K562 (cell line): Measurements from ENCODE around the gene NDST4. TPM values are rescaled to one million over a fixed set of nuclear protein-coding genes. Genes with fewer than 3 reads are reported as not detected.

Experiments
- ATAC-seq: fragments of 200-7000 bp; cut with Tn5 transposase; 3 replicates; pipeline ENCODE4 v1.9.1; 2020; ENCODE audit warnings: moderate library complexity
- BruUV-seq: library from RNA; stranded (reverse); fragments of 400-500 nt; replicated peaks from 2 replicates; lab custom pipeline; 2021; lab: Mats Ljungman, UMichigan
- CTCF ChIA-PET: fragments of 300-600 bp; formaldehyde crosslinking; extraction: SDS; loops from one replicate; lab custom pipeline; 2021; ENCODE audit warnings: low intra/inter-chr PET ratio; lab: Yijun Ruan, JAX
- POLR2A ChIA-PET: fragments of 300-600, 350-650 bp; sonication (Branson Sonifier 250); formaldehyde crosslinking; extraction: SDS; loops from one replicate; lab custom pipeline; 2021; ENCODE audit warnings: antibody characterized with exemption, inconsistent platforms; lab: Yijun Ruan, JAX
- DNase-seq, 4 experiments: peaks; one replicate each; pipeline versions ENCODE4 v3.0.0 to v3.0.0-alpha.2; 2011 to 2018; ENCODE audit warnings: low spot score in 3 of 4, mixed read lengths in 3 of 4; ENCODE audit errors: extremely low read depth in 1 of 4
- FAIRE-seq: peaks from 2 replicates; lab custom pipeline; 2011; peaks lifted over from hg19 to GRCh38; lab: Jason Lieb, UNC
- H2AFZ ChIP-seq: 2 replicates; pipeline ENCODE4 v1.6.0; 2011; ENCODE audit warnings: low read depth, low read length, control low read depth, inconsistent platforms
- H3K27ac ChIP-seq: fragments of 200-600 bp; 3 replicates; pipeline ENCODE4 v1.8.0; 2011; ENCODE audit warnings: low read depth, mild to moderate bottlenecking, control low read depth, inconsistent platforms, low read length, moderate library complexity, mixed read lengths; ENCODE audit errors: extremely low read depth
- H3K27me3 ChIP-seq, 2 experiments: fragments of 300-600 bp in 1 of 2; 2 replicates in 1 of 2; 3 replicates in 1 of 2; pipeline versions ENCODE4 v1.6.0 to v1.8.0; 2011; ENCODE audit warnings: inconsistent platforms in 2 of 2, low read length in 2 of 2, mild to moderate bottlenecking in 1 of 2, mixed read lengths in 1 of 2, moderate library complexity in 1 of 2; ENCODE audit not compliant: control insufficient read depth in 2 of 2, insufficient read depth in 2 of 2
- H3K36me3 ChIP-seq: fragments of 300-600 bp; 3 replicates; pipeline ENCODE4 v1.8.0; 2011; ENCODE audit warnings: mild to moderate bottlenecking, low read length, inconsistent platforms; ENCODE audit not compliant: control insufficient read depth, insufficient read depth
- H3K4me1 ChIP-seq, 2 experiments: fragments of 200-600 bp in 1 of 2; replicated peaks in 1 of 2; 2 replicates in 1 of 2; 3 replicates in 1 of 2; pipeline versions ENCODE4 v1.5.1 to v1.8.0; 2011; ENCODE audit warnings: inconsistent platforms in 2 of 2, low read length in 2 of 2, mild to moderate bottlenecking in 1 of 2, mixed read lengths in 1 of 2, moderate library complexity in 1 of 2; ENCODE audit not compliant: control insufficient read depth in 2 of 2, insufficient read depth in 2 of 2
- H3K4me2 ChIP-seq: 2 replicates; pipeline ENCODE4 v1.6.1; 2011; ENCODE audit warnings: low read length, control low read depth, inconsistent platforms, mixed read lengths; ENCODE audit not compliant: insufficient read depth
- H3K4me3 ChIP-seq: fragments of 200-600 bp; sonication (generic), shearing (Covaris generic); 2 replicates; pipeline ENCODE4 v1.5.1; 2016; ENCODE audit warnings: control low read depth, inconsistent platforms
- H3K79me2 ChIP-seq: fragments of 200-600 bp; 3 replicates; pipeline ENCODE4 v1.8.0; 2011; ENCODE audit warnings: low read length, inconsistent platforms; ENCODE audit not compliant: control insufficient read depth, insufficient read depth
- H3K9ac ChIP-seq, 2 experiments: 2 replicates each; pipeline versions ENCODE4 v1.6.0 to v1.6.1; 2011; ENCODE audit warnings: low read depth in 2 of 2, low read length in 2 of 2, control low read depth in 1 of 2, inconsistent platforms in 1 of 2, mild to moderate bottlenecking in 1 of 2, mixed read lengths in 1 of 2; ENCODE audit not compliant: insufficient read depth in 1 of 2
- H3K9me1 ChIP-seq: one replicate; pipeline ENCODE4 v1.6.0; 2011; ENCODE audit warnings: inconsistent platforms, mild to moderate bottlenecking, low read length, moderate library complexity; ENCODE audit not compliant: control insufficient read depth, insufficient read depth
- H3K9me3 ChIP-seq: replicated peaks from 2 replicates; pipeline ENCODE4 v1.5.1; 2011; ENCODE audit warnings: low read depth, low read length, inconsistent platforms; ENCODE audit not compliant: control insufficient read depth, insufficient read depth
- H4K20me1 ChIP-seq: replicated peaks from 2 replicates; pipeline ENCODE4 v1.6.1; 2011; ENCODE audit warnings: low read length, inconsistent platforms, mixed read lengths; ENCODE audit not compliant: control insufficient read depth, insufficient read depth
- ARID2 ChIP-seq: fragments of 450-650 bp; IDR thresholded peaks from 2 replicates; pipeline ENCODE4 v1.6.1; 2017; ENCODE audit warnings: antibody characterized with exemption, mild to moderate bottlenecking
- GATA2 ChIP-seq: sonication (generic); formaldehyde crosslinking; IDR thresholded peaks from 2 replicates; pipeline ENCODE4 v1.4.0; 2020; ENCODE audit warnings: mild to moderate bottlenecking, missing genetic modification reagents
- KLF16 ChIP-seq: IDR thresholded peaks from 2 replicates; pipeline ENCODE4 v1.6.1; 2016; ENCODE audit warnings: antibody characterized with exemption
- MAFG ChIP-seq: fragments of 450-650 bp; conservative IDR thresholded peaks from 2 replicates; pipeline ENCODE4 v1.6.1; 2016; ENCODE audit warnings: missing genetic modification characterization, missing compliant biosample characterization
- MCM2 ChIP-seq: fragments of 450-650 bp; IDR thresholded peaks from 2 replicates; pipeline ENCODE4 v1.6.1; 2017; ENCODE audit warnings: low read depth, mild to moderate bottlenecking
- NKRF ChIP-seq: fragments of 450-650 bp; IDR thresholded peaks from 2 replicates; pipeline ENCODE4 v1.6.1; 2016; ENCODE audit warnings: borderline replicate concordance
- PRDM10 ChIP-seq: fragments of 450-650 bp; IDR thresholded peaks from 2 replicates; pipeline ENCODE4 v1.6.1; 2018; ENCODE audit not compliant: partially characterized antibody
- SPI1 ChIP-seq: IDR thresholded peaks from 2 replicates; pipeline ENCODE4 v1.6.1; 2011; ENCODE audit warnings: low read depth, low read length, control low read depth, borderline replicate concordance
- TAF7 ChIP-seq: fragments of 450-650 bp; IDR thresholded peaks from 2 replicates; pipeline ENCODE4 v1.6.1; 2016; ENCODE audit warnings: missing genetic modification characterization, missing compliant biosample characterization
- TSC22D4 ChIP-seq: fragments of 450-650 bp; IDR thresholded peaks from 2 replicates; pipeline ENCODE4 v1.6.1; 2016; ENCODE audit warnings: missing genetic modification characterization, missing biosample characterization, control low read depth
- XRCC3 ChIP-seq: fragments of 450-650 bp; IDR thresholded peaks from 2 replicates; pipeline ENCODE4 v1.6.1; 2017; ENCODE audit warnings: mild to moderate bottlenecking, moderate library complexity
- ZBTB8A ChIP-seq: fragments of 450-650 bp; IDR thresholded peaks from 2 replicates; pipeline ENCODE4 v1.6.1; 2018; ENCODE audit warnings: mild to moderate bottlenecking, moderate library complexity; ENCODE audit not compliant: partially characterized antibody
- ZNF12 ChIP-seq: sonication (generic); formaldehyde crosslinking; IDR thresholded peaks from 2 replicates; pipeline ENCODE4 v1.4.0; 2020; ENCODE audit warnings: mild to moderate bottlenecking, missing genetic modification reagents
- ZNF316 ChIP-seq: fragments of 450-650 bp; IDR thresholded peaks from 2 replicates; pipeline ENCODE4 v1.6.1; 2016
- ZNF41 ChIP-seq: fragments of 250-450 bp; sonication (Bioruptor Pico); conservative IDR thresholded peaks from 2 replicates; pipeline ENCODE4 v1.4.0; 2020; ENCODE audit warnings: mild to moderate bottlenecking
- ZNF76 ChIP-seq: fragments of 250-450 bp; sonication (Bioruptor Pico); IDR thresholded peaks from 2 replicates; pipeline ENCODE4 v1.4.0; 2020; ENCODE audit warnings: mild to moderate bottlenecking, moderate library complexity, borderline replicate concordance
- WGBS: fragments of 100-300 bp; shearing (Covaris generic); methylation state at CpG from one replicate; pipeline ENCODE4 v1.1.6; 2016; ENCODE audit warnings: low coverage, mixed read lengths; ENCODE audit not compliant: insufficient coverage; ENCODE audit errors: missing lambda C conversion rate; 5-methylcytosine and 5-hydroxymethylcytosine counted together
- in situ Hi-C: fragments of 300-500 bp; cut with MboI; formaldehyde crosslinking; loops from 4 replicates; pipeline ENCODE4 v1.15.0; 2018; ENCODE audit warnings: inconsistent platforms, mixed read lengths
- intact Hi-C: fragments of 100-400 bp; cut with micrococcal nuclease; formaldehyde crosslinking; loops from 2 replicates; pipeline ENCODE4 v1.14.2; 2022
- polyA plus RNA-seq, 8 experiments: library from polyadenylated mRNA; depleted of rRNA in 4 of 8; stranded (reverse) in 5 of 8; unstranded in 3 of 8; fragments of >200 nt; fragmentation: Nextera tagmentation in 2 of 8; fragmentation: Illumina TruSeq in 1 of 8; extraction: Ambion mirVana in 2 of 8; extraction: Trizol in 1 of 8; gene quantifications; 2 replicates each; pipeline versions ENCODE4 v1.2.1 to v1.2.3, GENCODE V29; 2011 to 2014; ENCODE audit warnings: inconsistent platforms in 1 of 8, missing spikeins in 1 of 8
- total RNA-seq, 7 experiments: library from RNA; depleted of rRNA in 6 of 7; stranded (reverse); fragments of >200 nt in 6 of 7; fragmentation: Illumina TruSeq in 2 of 7; extraction: Trizol in 2 of 7; gene quantifications; 2 replicates each; pipeline versions ENCODE4 v1.2.1 to v1.2.3, GENCODE V29; 2011 to 2021; ENCODE audit warnings: low replicate concordance in 1 of 7

Gene NDST4
- total and polyA plus RNA-seq, 9 of the 15 experiments (the other 6 are each of a cell fraction or from before 2014, with no cell fraction given): not detected

GRCh38 chr4:114941503-114941902 is 171.9 kb downstream of the NDST4 start (continued):
- TF ChIP-seq ZNF12 (CRISPR knock-in tag) (no peak), XRCC3 (no peak), ARID2 (no peak), SPI1 (no peak)

GRCh38 chr4:114927881-114928280 is 185.5 kb downstream of the NDST4 start:
- DNase-seq (no peak), FAIRE-seq (no peak), ATAC-seq (no peak)
- in situ Hi-C loops (no loop called here), intact Hi-C loops (no loop called here)
- no TSS peak for BruUV-seq
- ChIA-PET POLR2A (no interaction called here), CTCF (no interaction called here)
- H3K27ac ChIP-seq: no peak overlapping the region
- no peak overlapping the region for H3K4me3 ChIP-seq
- WGBS: 4% methylated on average over 2 of the region's 2 CpGs
- no peak overlapping the region for H3K9ac ChIP-seq
- H3K9me1 ChIP-seq: no peaks in the 10 kb centered on the region
- H4K20me1 ChIP-seq: no peaks in the 10 kb centered on the region
- no peaks in the 10 kb centered on the region for H3K36me3 ChIP-seq
- H3K9me3 ChIP-seq: no peaks in the 10 kb centered on the region; the same call in 1 of the 2 replicates
- no peaks in the 10 kb centered on the region for H3K4me1 ChIP-seq
- H3K79me2 ChIP-seq: no peaks in the 10 kb centered on the region
- H3K27me3 ChIP-seq: no peaks in the 10 kb centered on the region
- H3K4me2 ChIP-seq: no peak overlapping the region
- H2AFZ ChIP-seq: no peak overlapping the region
- TF ChIP-seq PRDM10 (no peak), ZNF316 (peak; percentile 49; the same call in 1 of the 2 replicates), MAFG (tag) (0 out of 2 replicates have a peak, but pooled peaks have one; percentile 15), KLF16 (no peak), ZNF41 (CRISPR knock-in tag) (no peak), NKRF (no peak), ZBTB8A (no peak), TAF7 (no peak), ZNF76 (CRISPR knock-in tag) (no peak), MCM2 (no peak), GATA2 (CRISPR knock-in tag) (no peak), TSC22D4 (tag) (no peak)
